GM21526 (cell line): Measurements from ENCODE around the gene PFDN2.
"Not testable (repeated sequence)": the region's sequence is repeated elsewhere in the genome, so short reads cannot be mapped to it uniquely, and the experiment has no call there.

ENCODE experiments used
- ATAC-seq: cut with Tn5 transposase; IDR thresholded peaks from one replicate; pipeline ENCODE4 v1.9.1; 2021; ENCODE audit warnings: moderate library complexity; ENCODE audit not compliant: unreplicated experiment, low FRiP score

Gene PFDN2

GRCh38 chr1:161139766-161140165 is 21.9 kb upstream of the PFDN2 start:
- no peak for ATAC-seq

GRCh38 chr1:161138431-161138830 is 20.6 kb upstream of the PFDN2 start:
- no peak for ATAC-seq

- no peak for ATAC-seq
These were observed 20.0 kb upstream of the PFDN2 start for GRCh38 chr1:161137881-161138280.

GRCh38 chr1:161133220-161133740 is 15.4 kb upstream of the PFDN2 start:
- peak; percentile 2 for ATAC-seq

- peak; percentile 91 for ATAC-seq
These were observed 14.8 kb upstream of the PFDN2 start, which contains the start of gene DEDD for GRCh38 chr1:161132410-161133219. DEDD (minus strand) TSS chr1:161132667; CDS start chr1:161124462, 8,205 bp downstream.

GRCh38 chr1:161131523-161132409 is 13.9 kb upstream of the PFDN2 start:
- no peak for ATAC-seq

- ATAC-seq, result no peak
These were observed 12.4 kb upstream of the PFDN2 start for GRCh38 chr1:161130266-161130665.

- no peak for ATAC-seq
These were observed 11.0 kb upstream of the PFDN2 start for GRCh38 chr1:161128591-161129420.

GRCh38 chr1:161127649-161128048 is 9.8 kb upstream of the PFDN2 start:
- no peak for ATAC-seq

- ATAC-seq, result no peak
These were observed 5.1 kb upstream of the PFDN2 start for GRCh38 chr1:161122967-161123366.

- ATAC-seq, result no peak
These were observed 4.0 kb upstream of the PFDN2 start for GRCh38 chr1:161121834-161122233.

GRCh38 chr1:161121042-161121650 is 3.3 kb upstream of the PFDN2 start:
- ATAC-seq, result no peak

- peak; percentile 42 for ATAC-seq
These were observed 1.5 kb upstream of the PFDN2 start for GRCh38 chr1:161119092-161119903.

- not testable (repeated sequence) for ATAC-seq
These were observed 1.9 kb downstream of the PFDN2 start for GRCh38 chr1:161115961-161116360.

- no peak for ATAC-seq
These were observed 2.6 kb downstream of the PFDN2 start for GRCh38 chr1:161115132-161115711.

GRCh38 chr1:161114556-161114955 is 3.3 kb downstream of the PFDN2 start:
- no peak for ATAC-seq

GRCh38 chr1:161113915-161114314 is 3.9 kb downstream of the PFDN2 start:
- no peak for ATAC-seq

- no peak for ATAC-seq
These were observed 6.3 kb downstream of the PFDN2 start for GRCh38 chr1:161111527-161111926.

GRCh38 chr1:161111117-161111516 is 6.7 kb downstream of the PFDN2 start:
- no peak for ATAC-seq
